OCI-LY1 (cell line): ENCODE measurements around the gene RAPH1.

Experiments used
- H2AFZ ChIP-seq: fragments of 200-600 bp; sonication (generic), shearing (Covaris generic); 2 replicates; pipeline ENCODE4 v1.6.0; 2014; ENCODE audit warnings: antibody characterized with exemption, mild to moderate bottlenecking, low read length
- H3F3A ChIP-seq: fragments of 200-600 bp; sonication (generic), shearing (Covaris generic); 2 replicates; pipeline ENCODE4 v1.6.0; 2014; ENCODE audit warnings: mild to moderate bottlenecking, antibody characterized with exemption, low read length, moderate library complexity; ENCODE audit not compliant: insufficient read depth
- H3K27ac ChIP-seq: fragments of 200-600 bp; sonication (generic); 2 replicates; pipeline ENCODE4 v1.5.1; 2014; ENCODE audit warnings: low read length, mixed run types, mild to moderate bottlenecking, low read depth; ENCODE audit not compliant: poor library complexity, severe bottlenecking
- H3K27me3 ChIP-seq: fragments of 200-600 bp; sonication (generic); 2 replicates; pipeline ENCODE4 v1.6.0; 2014; ENCODE audit warnings: antibody characterized with exemption, mild to moderate bottlenecking, low read length, moderate library complexity; ENCODE audit not compliant: insufficient read depth
- H3K36me3 ChIP-seq: fragments of 200-600 bp; sonication (generic); 2 replicates; pipeline ENCODE4 v1.6.1; 2014; ENCODE audit warnings: mild to moderate bottlenecking, antibody characterized with exemption, low read length, moderate library complexity, mixed read lengths; ENCODE audit not compliant: insufficient read depth
- H3K4me1 ChIP-seq: fragments of 200-600 bp; sonication (generic); 2 replicates; pipeline ENCODE4 v1.5.1; 2014; ENCODE audit warnings: mild to moderate bottlenecking, low read length, moderate library complexity; ENCODE audit not compliant: insufficient read depth, severe bottlenecking
- H3K4me2 ChIP-seq: fragments of 200-600 bp; sonication (generic), shearing (Covaris generic); 2 replicates; pipeline ENCODE4 v1.6.1; 2014; ENCODE audit warnings: low read length
- H3K4me3 ChIP-seq: fragments of 200-600 bp; sonication (generic); 2 replicates; pipeline ENCODE4 v1.5.1; 2014; ENCODE audit warnings: low read length, low read depth, mild to moderate bottlenecking, mixed read lengths; ENCODE audit not compliant: poor library complexity, severe bottlenecking
- H3K79me2 ChIP-seq: fragments of 200-600 bp; shearing (Covaris generic); 2 replicates; pipeline ENCODE4 v1.6.1; 2016; ENCODE audit warnings: mixed run types, low read length, mixed read lengths; ENCODE audit not compliant: insufficient read depth
- H3K9ac ChIP-seq: fragments of 200-600 bp; sonication (generic), shearing (Covaris generic); 2 replicates; pipeline ENCODE4 v1.6.1; 2014; ENCODE audit warnings: mild to moderate bottlenecking, low read length, mixed read lengths
- H3K9me2 ChIP-seq: fragments of 200-600 bp; sonication (generic), shearing (Covaris generic); 2 replicates; pipeline ENCODE4 v1.6.1; 2014; ENCODE audit warnings: low read depth, mild to moderate bottlenecking, low read length, mixed read lengths
- H3K9me3 ChIP-seq: fragments of 200-600 bp; shearing (Covaris generic); 2 replicates; pipeline ENCODE4 v1.6.1; 2014; ENCODE audit warnings: low read length, mixed read lengths
- H4K20me1 ChIP-seq: fragments of 200-600 bp; sonication (generic), shearing (Covaris generic); 2 replicates; pipeline ENCODE4 v1.6.0; 2016; ENCODE audit warnings: mild to moderate bottlenecking, low read length; ENCODE audit not compliant: insufficient read depth
- CTCF ChIP-seq: fragments of 200-600 bp; sonication (generic), shearing (Covaris generic); IDR thresholded peaks from 2 replicates; pipeline ENCODE4 v1.5.1; 2017; ENCODE audit warnings: mild to moderate bottlenecking, antibody characterized with exemption, low read length, moderate library complexity, mixed read lengths
- EZH2 ChIP-seq: fragments of 200-600 bp; sonication (generic), shearing (Covaris generic); IDR thresholded peaks from 2 replicates; pipeline ENCODE4 v1.8.0; 2017; ENCODE audit warnings: borderline replicate concordance, mixed run types, mild to moderate bottlenecking, antibody characterized with exemption, low read length, moderate library complexity, mixed read lengths

Gene RAPH1

DNA sequence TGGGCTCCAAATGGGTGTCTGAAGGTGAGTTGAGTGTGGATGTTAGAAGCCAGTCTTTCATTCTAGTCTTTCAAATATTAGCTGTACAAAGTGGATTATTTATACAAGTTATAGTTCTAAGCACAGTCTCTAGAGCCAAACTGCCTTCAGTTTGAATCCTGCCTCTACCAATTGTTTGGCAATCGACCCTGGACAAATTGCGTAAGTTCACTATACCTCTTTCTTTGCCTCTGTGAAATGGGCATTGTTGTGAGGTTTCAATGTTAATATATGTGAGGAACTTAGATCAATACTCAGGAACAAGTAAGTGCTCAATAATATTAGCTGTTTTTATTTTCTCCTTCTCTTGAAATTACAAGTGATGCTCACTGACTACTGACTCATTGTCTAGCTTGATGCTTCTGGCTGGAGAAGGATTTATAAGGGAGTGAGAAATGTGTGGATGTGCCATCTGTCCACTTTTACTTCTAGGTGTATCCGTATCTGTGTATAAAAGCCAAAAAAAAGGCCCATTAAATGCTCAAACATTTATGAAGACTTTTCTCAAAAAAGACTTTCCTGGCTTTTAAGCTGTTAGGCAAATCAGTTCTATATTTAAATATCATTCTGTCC lies 48.1 kb upstream of the RAPH1 start:
- Histone ChIP-seq H3K9me3 (no peaks in the 10 kb centered on the region), H3K79me2 (no peaks in the 10 kb centered on the region), H3K4me2 (no peak overlapping the region), H3K9me2 (no peaks in the 10 kb centered on the region), H3K4me3 (no peak overlapping the region), H3K27ac (peak overlapping the region; percentile 67), H3K4me1 (peaks cover 32% of the 10 kb centered on the region), H2AFZ (no peak overlapping the region), H3K9ac (no peak overlapping the region), H3K27me3 (no peaks in the 10 kb centered on the region), H4K20me1 (no peaks in the 10 kb centered on the region), H3K36me3 (no peaks in the 10 kb centered on the region), H3F3A (no peaks in the 10 kb centered on the region)
- no peak for TF ChIP-seq CTCF
- no peak for TF ChIP-seq EZH2

DNA sequence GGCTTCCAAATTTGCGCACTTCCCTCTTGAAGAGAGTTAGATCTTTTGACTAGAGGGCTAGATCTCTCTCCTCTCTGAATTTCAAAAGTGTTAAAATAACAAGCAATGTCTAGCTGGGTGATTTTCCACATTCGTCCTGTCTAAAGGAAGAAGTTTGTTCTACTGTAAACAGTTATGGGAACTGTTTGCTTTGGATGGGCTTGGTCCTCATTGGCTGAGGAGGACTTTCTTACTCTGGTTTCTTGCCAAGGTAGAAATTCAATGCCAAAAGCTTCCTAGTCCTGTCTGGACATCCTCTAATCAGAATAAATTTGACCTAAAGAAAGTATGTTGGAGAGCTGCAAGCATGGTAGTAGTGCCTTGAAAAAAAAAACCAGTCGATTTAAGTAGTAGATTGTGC lies 47.4 kb upstream of the RAPH1 start:
- no peaks in the 10 kb centered on the region for H3K36me3 ChIP-seq
- H3K4me2 ChIP-seq = no peak overlapping the region
- no peak overlapping the region for H2AFZ ChIP-seq
- H3K79me2 ChIP-seq = no peaks in the 10 kb centered on the region
- no peaks in the 10 kb centered on the region for H3K9me3 ChIP-seq
- no peaks in the 10 kb centered on the region for H4K20me1 ChIP-seq
- no peaks in the 10 kb centered on the region for H3K9me2 ChIP-seq
- H3F3A ChIP-seq = no peaks in the 10 kb centered on the region
- no peak overlapping the region for H3K27ac ChIP-seq
- H3K4me3 ChIP-seq = no peak overlapping the region
- no peak overlapping the region for H3K9ac ChIP-seq
- H3K4me1 ChIP-seq = peaks cover 32% of the 10 kb centered on the region
- no peaks in the 10 kb centered on the region for H3K27me3 ChIP-seq
- TF ChIP-seq EZH2 = no peak
- TF ChIP-seq CTCF = no peak

DNA sequence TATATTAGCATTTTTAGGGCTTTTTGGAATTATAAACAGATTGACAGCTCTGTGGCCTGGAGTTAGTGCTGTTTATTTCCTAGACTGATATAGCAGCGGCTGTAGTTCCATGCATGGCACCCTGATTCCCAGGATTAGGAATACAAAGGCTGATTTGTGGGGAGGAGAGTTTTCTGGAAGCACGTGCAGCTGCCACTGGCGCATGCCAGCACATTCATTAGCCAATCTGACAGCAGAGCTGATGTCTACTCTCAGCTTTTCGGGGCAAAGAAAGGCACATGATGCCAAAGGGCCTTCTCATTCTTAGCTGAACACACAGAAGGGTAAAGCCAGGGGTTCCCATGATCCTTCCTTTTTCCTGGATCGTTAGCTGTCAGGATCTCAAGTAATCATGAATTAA lies 45.7 kb upstream of the RAPH1 start:
- Histone ChIP-seq H3F3A (no peaks in the 10 kb centered on the region), H3K4me1 (peaks cover 30% of the 10 kb centered on the region), H3K27ac (no peak overlapping the region), H3K9ac (no peak overlapping the region), H3K4me3 (no peak overlapping the region), H3K27me3 (no peaks in the 10 kb centered on the region), H2AFZ (no peak overlapping the region), H3K9me2 (no peaks in the 10 kb centered on the region), H3K36me3 (no peaks in the 10 kb centered on the region), H3K79me2 (no peaks in the 10 kb centered on the region), H3K9me3 (no peaks in the 10 kb centered on the region), H4K20me1 (no peaks in the 10 kb centered on the region), H3K4me2 (no peak overlapping the region)
- TF ChIP-seq EZH2 (no peak), CTCF (no peak)
